Lower leg skin (tissue), 3 donors: Measurements from ENCODE around the gene SORCS2.

Source experiments
- CTCF ChIP-seq, 3 donors: fragments of 450-650 bp; IDR thresholded peaks; one replicate each; pipeline ENCODE4 v1.5.1; 2016; ENCODE audit warnings: antibody characterized with exemption in 3 of 3, mild to moderate bottlenecking in 3 of 3, moderate library complexity in 2 of 3
- POLR2A ChIP-seq, 2 donors: fragments of 450-650 bp; IDR thresholded peaks; one replicate each; pipeline ENCODE4 v1.6.1; 2016 to 2017; ENCODE audit warnings: antibody characterized with exemption in 2 of 2, mild to moderate bottlenecking in 1 of 2, moderate library complexity in 1 of 2

- TF ChIP-seq CTCF (IDR thresholded peaks at IDR 0.05) (no peak), POLR2A (IDR thresholded peaks at IDR 0.05) (no peak)
Observed at GRCh38 chr4:7227008-7227407, 34.7 kb downstream of the SORCS2 start.
